ENCODE measurements around the gene CDH4.

Gene CDH4

GRCh38 chr20:61739086-61739831 lies 487.2 kb downstream of the CDH4 start:
- no peaks in the 10 kb centered on the region for H3K9me3 ChIP-seq (ENCODE audit: control insufficient read depth in 1 of 2, low read length in 2 of 2)
- H3K36me3 ChIP-seq (ENCODE audit: control insufficient read depth in 1 of 2, insufficient read depth in 2 of 2, low read length in 2 of 2), result no peaks in the 10 kb centered on the region
- H3K4me1 ChIP-seq (ENCODE audit: control insufficient read depth in 1 of 2, insufficient read depth in 2 of 2, low read length in 2 of 2), result no peaks in the 10 kb centered on the region
- no peak overlapping the region for H3K4me3 ChIP-seq (ENCODE audit: low read depth in 1 of 2, low read length in 2 of 2)
- H3K27me3 ChIP-seq (ENCODE audit: low read depth, low read length), result no peaks in the 10 kb centered on the region
- H3K27ac ChIP-seq (ENCODE audit: low read length), result no peak overlapping the region

- no peaks in the 10 kb centered on the region for H3K9me3 ChIP-seq (ENCODE audit: control insufficient read depth in 1 of 2, low read length in 2 of 2)
- no peaks in the 10 kb centered on the region for H3K4me1 ChIP-seq (ENCODE audit: control insufficient read depth in 1 of 2, insufficient read depth in 2 of 2, low read length in 2 of 2)
- H3K36me3 ChIP-seq (ENCODE audit: control insufficient read depth in 1 of 2, insufficient read depth in 2 of 2, low read length in 2 of 2), result no peaks in the 10 kb centered on the region
- H3K4me3 ChIP-seq (ENCODE audit: low read depth in 1 of 2, low read length in 2 of 2), result no peak overlapping the region
- H3K27ac ChIP-seq (ENCODE audit: low read length), result no peak overlapping the region
- H3K27me3 ChIP-seq (ENCODE audit: low read depth, low read length), result no peaks in the 10 kb centered on the region
Observed at GRCh38 chr20:61739832-61740118, 487.7 kb downstream of the CDH4 start.

- H3K9me3 ChIP-seq (ENCODE audit: control insufficient read depth in 1 of 2, low read length in 2 of 2), result no peaks in the 10 kb centered on the region
- H3K27ac ChIP-seq (ENCODE audit: low read length), result no peak overlapping the region
- H3K27me3 ChIP-seq (ENCODE audit: low read depth, low read length), result no peaks in the 10 kb centered on the region
- H3K4me3 ChIP-seq (ENCODE audit: low read depth in 1 of 2, low read length in 2 of 2), result no peak overlapping the region
- no peaks in the 10 kb centered on the region for H3K36me3 ChIP-seq (ENCODE audit: control insufficient read depth in 1 of 2, insufficient read depth in 2 of 2, low read length in 2 of 2)
- H3K4me1 ChIP-seq (ENCODE audit: control insufficient read depth in 1 of 2, insufficient read depth in 2 of 2, low read length in 2 of 2), result no peaks in the 10 kb centered on the region
Observed at GRCh38 chr20:61742097-61742825, 490.2 kb downstream of the CDH4 start.

- Histone ChIP-seq H3K27me3 (ENCODE audit: low read depth, low read length) (no peaks in the 10 kb centered on the region), H3K27ac (ENCODE audit: low read length) (no peak overlapping the region), H3K9me3 (ENCODE audit: control insufficient read depth in 1 of 2, low read length in 2 of 2) (no peaks in the 10 kb centered on the region), H3K4me3 (ENCODE audit: low read depth in 1 of 2, low read length in 2 of 2) (no peak overlapping the region), H3K36me3 (ENCODE audit: control insufficient read depth in 1 of 2, insufficient read depth in 2 of 2, low read length in 2 of 2) (no peaks in the 10 kb centered on the region), H3K4me1 (ENCODE audit: control insufficient read depth in 1 of 2, insufficient read depth in 2 of 2, low read length in 2 of 2) (no peaks in the 10 kb centered on the region)
Observed at GRCh38 chr20:61743606-61744005, 491.5 kb downstream of the CDH4 start.

- no peak overlapping the region for H3K4me3 ChIP-seq (ENCODE audit: low read depth in 1 of 2, low read length in 2 of 2)
- H3K36me3 ChIP-seq (ENCODE audit: control insufficient read depth in 1 of 2, insufficient read depth in 2 of 2, low read length in 2 of 2), result no peaks in the 10 kb centered on the region
- no peaks in the 10 kb centered on the region for H3K9me3 ChIP-seq (ENCODE audit: control insufficient read depth in 1 of 2, low read length in 2 of 2)
- H3K27ac ChIP-seq (ENCODE audit: low read length), result no peak overlapping the region
- H3K4me1 ChIP-seq (ENCODE audit: control insufficient read depth in 1 of 2, insufficient read depth in 2 of 2, low read length in 2 of 2), result no peaks in the 10 kb centered on the region
- no peaks in the 10 kb centered on the region for H3K27me3 ChIP-seq (ENCODE audit: low read depth, low read length)
Observed at GRCh38 chr20:61744691-61745396, 492.8 kb downstream of the CDH4 start.

GRCh38 chr20:61745397-61746146 lies 493.5 kb downstream of the CDH4 start:
- Histone ChIP-seq H3K4me3 (ENCODE audit: low read depth in 1 of 2, low read length in 2 of 2) (no peak overlapping the region), H3K27ac (ENCODE audit: low read length) (no peak overlapping the region), H3K36me3 (ENCODE audit: control insufficient read depth in 1 of 2, insufficient read depth in 2 of 2, low read length in 2 of 2) (no peaks in the 10 kb centered on the region), H3K9me3 (ENCODE audit: control insufficient read depth in 1 of 2, low read length in 2 of 2) (peaks cover 0 to 6% of the 10 kb centered on the region in 2 donors), H3K4me1 (ENCODE audit: control insufficient read depth in 1 of 2, insufficient read depth in 2 of 2, low read length in 2 of 2) (no peaks in the 10 kb centered on the region), H3K27me3 (ENCODE audit: low read depth, low read length) (no peaks in the 10 kb centered on the region)

- Histone ChIP-seq H3K9me3 (ENCODE audit: control insufficient read depth in 1 of 2, low read length in 2 of 2) (peaks cover 4 to 10% of the 10 kb centered on the region in 2 donors), H3K27ac (ENCODE audit: low read length) (no peak overlapping the region), H3K4me3 (ENCODE audit: low read depth in 1 of 2, low read length in 2 of 2) (no peak overlapping the region), H3K27me3 (ENCODE audit: low read depth, low read length) (no peaks in the 10 kb centered on the region), H3K36me3 (ENCODE audit: control insufficient read depth in 1 of 2, insufficient read depth in 2 of 2, low read length in 2 of 2) (no peaks in the 10 kb centered on the region), H3K4me1 (ENCODE audit: control insufficient read depth in 1 of 2, insufficient read depth in 2 of 2, low read length in 2 of 2) (no peaks in the 10 kb centered on the region)
Observed at GRCh38 chr20:61746147-61746646, 494.1 kb downstream of the CDH4 start.

- no peaks in the 10 kb centered on the region for H3K36me3 ChIP-seq (ENCODE audit: control insufficient read depth in 1 of 2, insufficient read depth in 2 of 2, low read length in 2 of 2)
- H3K4me3 ChIP-seq (ENCODE audit: low read depth in 1 of 2, low read length in 2 of 2), result no peak overlapping the region
- no peaks in the 10 kb centered on the region for H3K27me3 ChIP-seq (ENCODE audit: low read depth, low read length)
- no peak overlapping the region for H3K27ac ChIP-seq (ENCODE audit: low read length)
- H3K4me1 ChIP-seq (ENCODE audit: control insufficient read depth in 1 of 2, insufficient read depth in 2 of 2, low read length in 2 of 2), result no peaks in the 10 kb centered on the region
- peaks cover 5 to 12% of the 10 kb centered on the region in 2 donors for H3K9me3 ChIP-seq (ENCODE audit: control insufficient read depth in 1 of 2, low read length in 2 of 2)
Observed at GRCh38 chr20:61746781-61747180, 494.7 kb downstream of the CDH4 start.

GRCh38 chr20:61748376-61748775 lies 496.3 kb downstream of the CDH4 start:
- Histone ChIP-seq H3K27ac (ENCODE audit: low read length) (no peak overlapping the region), H3K36me3 (ENCODE audit: control insufficient read depth in 1 of 2, insufficient read depth in 2 of 2, low read length in 2 of 2) (no peaks in the 10 kb centered on the region), H3K4me3 (ENCODE audit: low read depth in 1 of 2, low read length in 2 of 2) (no peak overlapping the region), H3K27me3 (ENCODE audit: low read depth, low read length) (no peaks in the 10 kb centered on the region), H3K9me3 (ENCODE audit: control insufficient read depth in 1 of 2, low read length in 2 of 2) (peaks cover 5 to 12% of the 10 kb centered on the region in 2 donors), H3K4me1 (ENCODE audit: control insufficient read depth in 1 of 2, insufficient read depth in 2 of 2, low read length in 2 of 2) (no peaks in the 10 kb centered on the region)

GRCh38 chr20:61749406-61750075 lies 497.5 kb downstream of the CDH4 start:
- H3K36me3 ChIP-seq (ENCODE audit: control insufficient read depth in 1 of 2, insufficient read depth in 2 of 2, low read length in 2 of 2), result no peaks in the 10 kb centered on the region

More at GRCh38 chr20:61749406-61750075, 497.5 kb downstream of the CDH4 start:
- H3K4me1 ChIP-seq (ENCODE audit: control insufficient read depth in 1 of 2, insufficient read depth in 2 of 2, low read length in 2 of 2), result no peaks in the 10 kb centered on the region
- H3K27me3 ChIP-seq (ENCODE audit: low read depth, low read length), result no peaks in the 10 kb centered on the region
- peaks cover 5 to 12% of the 10 kb centered on the region in 2 donors for H3K9me3 ChIP-seq (ENCODE audit: control insufficient read depth in 1 of 2, low read length in 2 of 2)
- H3K4me3 ChIP-seq (ENCODE audit: low read depth in 1 of 2, low read length in 2 of 2), result no peak overlapping the region
- H3K27ac ChIP-seq (ENCODE audit: low read length), result no peak overlapping the region
